SK-N-SH (cell line): ENCODE measurements around the gene CEP89. TPM values are rescaled to one million over a fixed set of nuclear protein-coding genes. Genes with fewer than 3 reads are reported as not detected.

Experiments used
- CTCF ChIA-PET: fragments of 300-600, 350-600 bp; formaldehyde crosslinking; extraction: SDS; loops from one replicate; lab custom pipeline; 2021; lab: Yijun Ruan, JAX
- POLR2A ChIA-PET: fragments of 350-600 bp; sonication (Branson Sonifier 250); formaldehyde crosslinking; extraction: SDS; loops from one replicate; lab custom pipeline; 2020; ENCODE audit warnings: antibody characterized with exemption, inconsistent platforms; lab: Yijun Ruan, JAX
- DNase-seq: peaks from one replicate; pipeline ENCODE4 v3.0.0; 2012
- H2AFZ ChIP-seq: fragments of 200-600 bp; sonication (generic); 2 replicates; pipeline ENCODE4 v1.8.1; 2016; ENCODE audit warnings: antibody characterized with exemption, mild to moderate bottlenecking, low read depth
- H3F3A ChIP-seq: fragments of 200-600 bp; sonication (generic); replicated peaks from 2 replicates; pipeline ENCODE3; 2016; ENCODE audit warnings: antibody characterized with exemption, mild to moderate bottlenecking; ENCODE audit not compliant: insufficient read depth
- H3K27ac ChIP-seq, 2 experiments: fragments of 200-500 bp in 1 of 2; fragments of 200-600 bp in 1 of 2; sonication (Bioruptor generic) in 1 of 2; sonication (generic), shearing (Covaris generic) in 1 of 2; 2 replicates each; pipeline versions ENCODE4 v1.5.1 to v1.6.1; 2014 to 2016; ENCODE audit warnings: low read depth in 2 of 2, inconsistent platforms in 1 of 2, low read length in 1 of 2, mild to moderate bottlenecking in 1 of 2, mixed read lengths in 1 of 2
- H3K27me3 ChIP-seq: fragments of 200-600 bp; sonication (generic), shearing (Covaris generic); 2 replicates; pipeline ENCODE4 v1.6.1; 2016; ENCODE audit warnings: mixed run types; ENCODE audit not compliant: insufficient read depth
- H3K36me3 ChIP-seq, 2 experiments: fragments of 200-500 bp in 1 of 2; fragments of 200-600 bp in 1 of 2; sonication (Bioruptor generic) in 1 of 2; sonication (generic) in 1 of 2; replicated peaks in 1 of 2; 2 replicates each; pipeline versions ENCODE3 to v1.5.1; 2014 to 2016; ENCODE audit warnings: low read length in 1 of 2, mild to moderate bottlenecking in 1 of 2; ENCODE audit not compliant: insufficient read depth in 2 of 2, control insufficient read depth in 1 of 2
- H3K4me1 ChIP-seq, 2 experiments: fragments of 200-500 bp in 1 of 2; fragments of 200-600 bp in 1 of 2; sonication (Bioruptor generic) in 1 of 2; sonication (generic), shearing (Covaris generic) in 1 of 2; 2 replicates each; pipeline versions ENCODE4 v1.5.1 to v1.6.1; 2014 to 2016; ENCODE audit warnings: low read depth in 1 of 2, low read length in 1 of 2, mixed run types in 1 of 2; ENCODE audit not compliant: insufficient read depth in 2 of 2, control insufficient read depth in 1 of 2
- H3K4me2 ChIP-seq: fragments of 200-600 bp; sonication (generic), shearing (Covaris generic); 2 replicates; pipeline ENCODE4 v1.6.1; 2017; ENCODE audit warnings: mixed run types
- H3K4me3 ChIP-seq, 2 experiments: fragments of 200-500 bp in 1 of 2; fragments of 200-600 bp in 1 of 2; sonication (Bioruptor generic) in 1 of 2; sonication (generic), shearing (Covaris generic) in 1 of 2; 2 replicates each; pipeline versions ENCODE4 v1.5.1 to v1.8.1; 2014 to 2016; ENCODE audit warnings: low read depth in 2 of 2, inconsistent platforms in 1 of 2, low read length in 1 of 2, mild to moderate bottlenecking in 1 of 2, mixed read lengths in 1 of 2, moderate library complexity in 1 of 2
- H3K79me2 ChIP-seq: fragments of 200-600 bp; sonication (generic); 2 replicates; pipeline ENCODE4 v1.8.1; 2017; ENCODE audit warnings: mild to moderate bottlenecking; ENCODE audit not compliant: insufficient read depth
- H3K9ac ChIP-seq: fragments of 200-600 bp; sonication (generic); 2 replicates; pipeline ENCODE4 v1.6.1; 2017; ENCODE audit warnings: mixed run types
- H3K9me2 ChIP-seq: fragments of 200-600 bp; sonication (generic); 2 replicates; pipeline ENCODE4 v1.6.1; 2017; ENCODE audit warnings: mixed run types
- H3K9me3 ChIP-seq: fragments of 200-600 bp; sonication (generic); 2 replicates; pipeline ENCODE4 v1.6.1; 2017; ENCODE audit warnings: mixed run types, mild to moderate bottlenecking, moderate library complexity
- H4K20me1 ChIP-seq: fragments of 200-600 bp; sonication (generic); 2 replicates; pipeline ENCODE4 v1.6.1; 2017; ENCODE audit warnings: mild to moderate bottlenecking, mixed run types; ENCODE audit not compliant: insufficient read depth
- CHD2 ChIP-seq: fragments of 150-350 bp; IDR thresholded peaks from 2 replicates; pipeline ENCODE4 v1.6.1; 2018; ENCODE audit warnings: low read length; ENCODE audit not compliant: partially characterized antibody
- EP300 ChIP-seq, 2 experiments: IDR thresholded peaks; 2 replicates each; pipeline versions ENCODE4 v1.4.0 to v1.6.1; 2012; ENCODE audit warnings: borderline replicate concordance in 1 of 2, low read depth in 1 of 2, low read length in 1 of 2
- MEF2A ChIP-seq: IDR thresholded peaks from 2 replicates; pipeline ENCODE4 v1.4.0; 2012; ENCODE audit warnings: low read depth, borderline replicate concordance
- MXI1 ChIP-seq: IDR thresholded peaks from 2 replicates; pipeline ENCODE4 v1.6.1; 2012; ENCODE audit warnings: mild to moderate bottlenecking, low read depth, low read length, improper control_type of control experiment
- NFIC ChIP-seq: IDR thresholded peaks from 2 replicates; pipeline ENCODE4 v1.4.0; 2012; ENCODE audit warnings: borderline replicate concordance
- RAD21 ChIP-seq: IDR thresholded peaks from 2 replicates; pipeline ENCODE4 v1.6.1; 2012; ENCODE audit warnings: mild to moderate bottlenecking, low read length
- RCOR1 ChIP-seq: fragments of 150-350 bp; IDR thresholded peaks from 2 replicates; pipeline ENCODE4 v1.6.1; 2017; ENCODE audit warnings: antibody characterized with exemption, low read length
- SMC3 ChIP-seq: IDR thresholded peaks from 2 replicates; pipeline ENCODE4 v1.6.1; 2012; ENCODE audit warnings: low read depth, low read length, improper control_type of control experiment
- WGBS: methylation state at CpG from one replicate; pipeline ENCODE4 v1.1.6; 2017; ENCODE audit warnings: low lambda C conversion rate; 5-methylcytosine and 5-hydroxymethylcytosine counted together
- polyA plus RNA-seq, 3 experiments: library from polyadenylated mRNA; depleted of rRNA; stranded (reverse); fragments of >200 nt; gene quantifications; 2 replicates each; pipeline ENCODE4 v1.2.3, GENCODE V29; 2012
- TF ChIP-seq, protein P1 (sequence below): fragments of 150-350 bp; IDR thresholded peaks from 2 replicates; pipeline ENCODE4 v1.6.1; 2017; ENCODE audit warnings: antibody characterized with exemption, low read length, low read depth, borderline replicate concordance
- TF ChIP-seq, protein P2 (sequence below): fragments of 150-350 bp; IDR thresholded peaks from 2 replicates; pipeline ENCODE4 v1.6.1; 2016; ENCODE audit warnings: mild to moderate bottlenecking, low read depth, low read length

The CEP89 gene
- polyA plus RNA-seq, 1 of the 3 experiments (the other 2 are of a cell fraction) = 16.4 TPM

DNA sequence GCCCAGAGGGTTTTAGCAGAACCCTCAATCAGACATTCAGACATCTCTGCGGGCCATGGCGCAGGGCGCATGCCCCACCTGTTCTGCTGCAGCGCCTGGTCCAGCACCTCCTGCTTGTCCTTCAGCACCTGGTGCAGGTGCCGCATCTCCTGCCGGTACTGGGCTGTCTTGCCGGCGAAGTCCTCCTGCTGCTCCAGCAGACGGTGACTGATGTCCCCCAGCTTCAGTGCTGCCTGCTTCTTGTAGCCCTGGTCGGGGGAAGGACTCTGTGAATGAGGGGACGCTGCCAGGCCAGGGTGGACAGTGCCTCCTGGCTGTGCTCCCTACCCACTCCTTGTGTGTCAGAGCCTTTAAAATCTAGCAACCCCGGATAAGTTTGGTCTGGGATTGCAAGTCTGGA, 90.0 kb downstream of the CEP89 start:
- no peaks in the 10 kb centered on the region for H3F3A ChIP-seq
- ChIA-PET CTCF (no interaction called here), POLR2A (no interaction called here)
- no peaks in the 10 kb centered on the region for H3K36me3 ChIP-seq
- no peaks in the 10 kb centered on the region for H3K79me2 ChIP-seq
- H3K9ac ChIP-seq = no peak overlapping the region
- H3K4me3 ChIP-seq = no peak overlapping the region
- H3K9me2 ChIP-seq = no peaks in the 10 kb centered on the region
- 88% methylated on average over 10 of the region's 12 CpGs for WGBS
- H3K27ac ChIP-seq = no peak overlapping the region
- no peak for DNase-seq
- H3K4me2 ChIP-seq = no peak overlapping the region
- no peaks in the 10 kb centered on the region for H3K27me3 ChIP-seq
- H3K9me3 ChIP-seq = no peaks in the 10 kb centered on the region
- TF ChIP-seq, protein P1, sequence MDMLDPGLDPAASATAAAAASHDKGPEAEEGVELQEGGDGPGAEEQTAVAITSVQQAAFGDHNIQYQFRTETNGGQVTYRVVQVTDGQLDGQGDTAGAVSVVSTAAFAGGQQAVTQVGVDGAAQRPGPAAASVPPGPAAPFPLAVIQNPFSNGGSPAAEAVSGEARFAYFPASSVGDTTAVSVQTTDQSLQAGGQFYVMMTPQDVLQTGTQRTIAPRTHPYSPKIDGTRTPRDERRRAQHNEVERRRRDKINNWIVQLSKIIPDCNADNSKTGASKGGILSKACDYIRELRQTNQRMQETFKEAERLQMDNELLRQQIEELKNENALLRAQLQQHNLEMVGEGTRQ = no peak
- TF ChIP-seq RAD21 (no peak), SMC3 (no peak), RCOR1 (no peak), EP300 (IDR thresholded peaks at IDR 0.05; ENCODE audit: borderline replicate concordance in 1 of 2, low read depth in 1 of 2, low read length in 1 of 2) (no peak), MEF2A (no peak), NFIC (no peak)
- TF ChIP-seq, all 33 proteins: peak for 0
- Histone ChIP-seq H4K20me1 (no peaks in the 10 kb centered on the region), H3K4me1 (no peaks in the 10 kb centered on the region), H2AFZ (no peak overlapping the region)

DNA sequence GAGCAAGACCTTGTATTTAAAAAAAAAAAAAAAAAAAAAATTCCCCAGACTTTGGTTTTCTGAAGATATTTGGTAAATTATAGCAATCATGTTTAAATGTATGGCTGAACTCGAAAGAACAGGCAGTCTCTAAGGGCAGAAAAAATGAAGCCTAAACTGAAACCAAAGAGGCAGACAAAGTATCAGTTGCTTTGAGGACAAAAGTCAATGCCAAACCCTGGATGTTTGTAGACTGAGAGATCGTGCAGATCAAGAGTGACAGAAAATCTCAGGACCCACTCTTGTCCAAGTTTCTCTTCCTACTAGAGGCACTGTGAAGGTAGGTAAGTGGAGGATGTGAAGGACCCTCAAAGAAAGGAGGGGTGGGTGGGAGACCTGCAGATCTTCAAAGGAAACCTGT, 91.1 kb downstream of the CEP89 start:
- ChIA-PET CTCF (no interaction called here), POLR2A (no interaction called here)
- Histone ChIP-seq H4K20me1 (no peaks in the 10 kb centered on the region), H3K4me3 (no peak overlapping the region), H3K9me3 (no peaks in the 10 kb centered on the region), H3K27me3 (no peaks in the 10 kb centered on the region), H3K27ac (no peak overlapping the region), H3K4me2 (no peak overlapping the region), H3K9me2 (no peaks in the 10 kb centered on the region), H3K79me2 (no peaks in the 10 kb centered on the region), H3K9ac (no peak overlapping the region), H3K4me1 (no peaks in the 10 kb centered on the region), H3F3A (no peaks in the 10 kb centered on the region), H3K36me3 (no peaks in the 10 kb centered on the region), H2AFZ (no peak overlapping the region)
- WGBS = 89% methylated on average over 2 of the region's 2 CpGs
- no peak for TF ChIP-seq CHD2
- DNase-seq = no peak

DNA sequence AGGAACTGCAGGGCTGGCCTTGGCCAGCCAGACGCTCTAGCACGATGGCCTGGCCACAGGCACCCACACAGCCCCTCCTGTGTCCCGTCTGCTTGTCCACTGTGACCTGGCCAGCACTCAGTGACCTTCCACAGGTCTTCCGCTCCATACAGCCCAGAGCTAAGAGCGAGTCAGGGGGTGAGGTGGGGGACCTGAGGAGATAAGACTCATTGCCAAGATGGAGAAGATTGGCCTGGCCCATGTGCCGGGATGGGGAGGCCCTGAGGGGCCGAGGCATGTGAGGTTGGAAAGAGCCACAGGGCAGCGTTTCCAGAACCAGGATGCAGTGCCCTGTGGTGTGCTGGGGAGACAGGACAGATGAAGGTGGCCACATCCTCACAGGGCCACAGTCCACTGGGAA, 92.0 kb downstream of the CEP89 start:
- TF ChIP-seq, protein P2, sequence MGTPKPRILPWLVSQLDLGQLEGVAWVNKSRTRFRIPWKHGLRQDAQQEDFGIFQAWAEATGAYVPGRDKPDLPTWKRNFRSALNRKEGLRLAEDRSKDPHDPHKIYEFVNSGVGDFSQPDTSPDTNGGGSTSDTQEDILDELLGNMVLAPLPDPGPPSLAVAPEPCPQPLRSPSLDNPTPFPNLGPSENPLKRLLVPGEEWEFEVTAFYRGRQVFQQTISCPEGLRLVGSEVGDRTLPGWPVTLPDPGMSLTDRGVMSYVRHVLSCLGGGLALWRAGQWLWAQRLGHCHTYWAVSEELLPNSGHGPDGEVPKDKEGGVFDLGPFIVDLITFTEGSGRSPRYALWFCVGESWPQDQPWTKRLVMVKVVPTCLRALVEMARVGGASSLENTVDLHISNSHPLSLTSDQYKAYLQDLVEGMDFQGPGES = no peak
- no peak for TF ChIP-seq MXI1
- TF ChIP-seq, all 33 proteins: peak for 0
- Histone ChIP-seq H3K79me2 (no peaks in the 10 kb centered on the region), H2AFZ (no peak overlapping the region), H3K27ac (no peak overlapping the region), H3K4me1 (no peaks in the 10 kb centered on the region), H3K36me3 (no peaks in the 10 kb centered on the region), H3K9me3 (no peaks in the 10 kb centered on the region), H3K27me3 (no peaks in the 10 kb centered on the region), H3K9me2 (no peaks in the 10 kb centered on the region), H3K9ac (no peak overlapping the region), H3K4me3 (no peak overlapping the region), H3K4me2 (no peak overlapping the region), H4K20me1 (no peaks in the 10 kb centered on the region), H3F3A (no peaks in the 10 kb centered on the region)
- 82% methylated on average over 8 of the region's 8 CpGs for WGBS
- POLR2A ChIA-PET = no interaction called here
- CTCF ChIA-PET = no interaction called here
- no peak for DNase-seq
